B cell (primary cell): ENCODE data around the gene TRDN. TPM values are rescaled to one million over a fixed set of nuclear protein-coding genes. Genes with fewer than 3 reads are reported as not detected.

Experiments
- ATAC-seq: fragments of 200-7000 bp; cut with Tn5 transposase; one replicate; pipeline ENCODE4 v1.10.0; 2021; ENCODE audit warnings: low read depth, mild to moderate bottlenecking, moderate number of reproducible peaks, moderate library complexity
- CTCF ChIA-PET: fragments of 350-600 bp; sonication (Branson Sonifier 250); formaldehyde crosslinking; loops from one replicate; lab custom pipeline; 2021; ENCODE audit warnings: antibody characterized with exemption, inconsistent platforms; lab: Charles Lee
- POLR2A ChIA-PET: fragments of 350-600 bp; sonication (Branson Sonifier 250); formaldehyde crosslinking; loops from one replicate; lab custom pipeline; 2021; ENCODE audit warnings: antibody characterized with exemption; lab: Charles Lee
- DNase-seq: peaks from one replicate; pipeline ENCODE4 v3.0.0; 2013
- H2AFZ ChIP-seq: 2 replicates; pipeline ENCODE4 v1.6.1; 2012; ENCODE audit warnings: mild to moderate bottlenecking, low read depth, low read length; ENCODE audit not compliant: insufficient read depth, poor library complexity, severe bottlenecking
- H3K27ac ChIP-seq, 2 donors: 1 replicate in 1 of 2; 2 replicates in 1 of 2; pipeline ENCODE4 v1.5.1; 2012 to 2013; ENCODE audit warnings: low read length in 2 of 2, mild to moderate bottlenecking in 2 of 2, moderate library complexity in 1 of 2
- H3K27me3 ChIP-seq, 4 experiments: fragments of 200-600 bp in 1 of 4; sonication (generic) in 1 of 4; replicated peaks in 1 of 4; 1 replicate in 2 of 4; 2 replicates in 2 of 4; pipeline versions ENCODE4 v1.6.1 to v1.7.0; 2013 to 2016; ENCODE audit warnings: low read length in 3 of 4, mild to moderate bottlenecking in 2 of 4, mixed read lengths in 1 of 4, moderate library complexity in 1 of 4; ENCODE audit not compliant: insufficient read depth in 4 of 4, control insufficient read depth in 3 of 4; ENCODE audit errors: control extremely low read depth in 1 of 4
- H3K36me3 ChIP-seq, 2 experiments: replicated peaks in 1 of 2; 1 replicate in 1 of 2; 2 replicates in 1 of 2; pipeline versions ENCODE4 v1.6.1 to v1.7.1; 2013; ENCODE audit warnings: low read length in 1 of 2; ENCODE audit not compliant: insufficient read depth in 2 of 2, control insufficient read depth in 1 of 2; ENCODE audit errors: control extremely low read depth in 1 of 2, extremely low read depth in 1 of 2
- H3K4me1 ChIP-seq, 2 donors: fragments of 200-600 bp in 1 of 2; sonication (generic) in 1 of 2; 1 replicate in 1 of 2; 2 replicates in 1 of 2; pipeline versions ENCODE4 v1.5.1 to v1.6.1; 2013 to 2017; ENCODE audit warnings: low read length in 2 of 2; ENCODE audit not compliant: control insufficient read depth in 2 of 2, insufficient read depth in 2 of 2
- H3K4me2 ChIP-seq: replicated peaks from 2 replicates; pipeline ENCODE3; 2012; ENCODE audit warnings: mild to moderate bottlenecking, low read depth, low read length; ENCODE audit not compliant: poor library complexity, severe bottlenecking
- H3K4me3 ChIP-seq, 5 experiments: fragments of 200-600 bp in 1 of 5; sonication (generic) in 1 of 5; 1 replicate in 3 of 5; 2 replicates in 2 of 5; pipeline versions ENCODE4 v1.5.1 to v1.7.0; 2011 to 2016; ENCODE audit warnings: low read length in 4 of 5, mild to moderate bottlenecking in 4 of 5, low read depth in 2 of 5, control low read depth in 1 of 5, moderate library complexity in 1 of 5; ENCODE audit not compliant: insufficient read depth in 1 of 5; ENCODE audit errors: control extremely low read depth in 1 of 5, extremely low read depth in 1 of 5
- H3K79me2 ChIP-seq: fragments of 200-600 bp; sonication (generic); one replicate; pipeline ENCODE4 v1.6.0; 2016; ENCODE audit warnings: low read length; ENCODE audit not compliant: control insufficient read depth, insufficient read depth
- H3K9ac ChIP-seq: fragments of 200-600 bp; sonication (generic); 2 replicates; pipeline ENCODE4 v1.6.1; 2017; ENCODE audit warnings: mild to moderate bottlenecking, low read length, moderate library complexity
- H3K9me3 ChIP-seq, 3 donors: one replicate each; pipeline versions ENCODE4 v1.6.1 to v1.7.1; 2013; ENCODE audit warnings: low read length in 2 of 3; ENCODE audit not compliant: control insufficient read depth in 2 of 3, insufficient read depth in 1 of 3; ENCODE audit errors: control extremely low read depth in 1 of 3
- H4K20me1 ChIP-seq: 2 replicates; pipeline ENCODE4 v1.6.0; 2012; ENCODE audit warnings: mild to moderate bottlenecking, low read length; ENCODE audit not compliant: insufficient read depth, control insufficient read depth, poor library complexity, severe bottlenecking
- H3K27ac Mint-ChIP-seq: one replicate; pipeline ENCODE4 v1.8.0; 2021; ENCODE audit warnings: mixed read lengths
- H3K27me3 Mint-ChIP-seq: one replicate; pipeline ENCODE4 v1.8.0; 2021; ENCODE audit warnings: mixed read lengths
- H3K4me1 Mint-ChIP-seq: one replicate; pipeline ENCODE4 v1.8.0; 2021; ENCODE audit warnings: mixed read lengths
- H3K4me3 Mint-ChIP-seq: one replicate; pipeline ENCODE4 v1.8.0; 2021; ENCODE audit warnings: mixed read lengths
- H3K9me3 Mint-ChIP-seq: one replicate; pipeline ENCODE4 v1.8.0; 2022; ENCODE audit warnings: mixed read lengths; ENCODE audit not compliant: insufficient read depth
- CTCF ChIP-seq: fragments of 200-600 bp; IDR thresholded peaks from one replicate; pipeline ENCODE4 v1.8.0; 2022; ENCODE audit warnings: antibody characterized with exemption, mild to moderate bottlenecking
- EZH2 ChIP-seq: IDR thresholded peaks from 2 replicates; pipeline ENCODE4 v1.6.1; 2012; ENCODE audit warnings: borderline replicate concordance, low read depth, mild to moderate bottlenecking, moderate library complexity, low read length; ENCODE audit not compliant: insufficient read depth, poor library complexity, severe bottlenecking
- WGBS: methylation state at CpG from one replicate; pipeline ENCODE4 v1.1.5; 2013; ENCODE audit warnings: missing lambda C conversion rate; ENCODE audit not compliant: insufficient coverage; 5-methylcytosine and 5-hydroxymethylcytosine counted together
- intact Hi-C: fragments of 100-400 bp; cut with micrococcal nuclease; formaldehyde crosslinking; loops from one replicate; pipeline ENCODE4 v1.10.0; 2022
- polyA plus RNA-seq: library from polyadenylated mRNA; depleted of rRNA; stranded (reverse); fragments of >200 nt; gene quantifications from 2 replicates; pipeline ENCODE4 v1.2.3, GENCODE V29; 2012
- total RNA-seq, 2 donors: library from RNA; stranded (reverse); fragments of 120-200 nt in 1 of 2; gene quantifications; 1 replicate in 1 of 2; 2 replicates in 1 of 2; pipeline versions ENCODE4 v1.2.3 to v1.2.4, GENCODE V29; 2013 to 2022

TRDN gene
- total and polyA plus RNA-seq, 2 donors (not counting 1 experiment from before 2014, with no cell fraction given): not detected

GRCh38 chr6:123415844-123416468 lies 220.8 kb downstream of the TRDN start:
- Histone ChIP-seq H3K9ac (no peak overlapping the region), H3K36me3 (no peaks in the 10 kb centered on the region), H3K4me3 (no peak overlapping the region), H3K4me1 (no peaks in the 10 kb centered on the region), H4K20me1 (no peaks in the 10 kb centered on the region), H3K9me3 (no peaks in the 10 kb centered on the region), H2AFZ (no peak overlapping the region), H3K79me2 (no peaks in the 10 kb centered on the region), H3K27me3 (no peaks in the 10 kb centered on the region), H3K27ac (no peak overlapping the region), H3K4me2 (no peak overlapping the region)
- no peaks in the 10 kb centered on the region for H3K9me3 Mint-ChIP-seq
- ATAC-seq (no peak), DNase-seq (peak; percentile 30)
- WGBS: no CpG with 5 or more reads among the region's 6 CpGs
- no peaks in the 10 kb centered on the region for H3K27me3 Mint-ChIP-seq
- no peaks in the 10 kb centered on the region for H3K4me1 Mint-ChIP-seq
- TF ChIP-seq CTCF: peak; percentile 75
- TF ChIP-seq EZH2: no peak
- H3K27ac Mint-ChIP-seq: no peak overlapping the region
- ChIA-PET POLR2A (no interaction called here), CTCF (interaction anchor here (0.7 to 1.1 kb wide), 2 partner anchors 13 to 118 kb away, joined by 3 read pairs; no protein-coding TSS in a partner anchor)
- no peak overlapping the region for H3K4me3 Mint-ChIP-seq
- intact Hi-C loops: no loop called here

GRCh38 chr6:123404975-123405374 lies 231.8 kb downstream of the TRDN start:
- no peaks in the 10 kb centered on the region for H3K4me1 Mint-ChIP-seq
- no CpG with 5 or more reads among the region's 1 CpG for whole genome bisulfite sequencing
- H3K9me3 Mint-ChIP-seq: no peaks in the 10 kb centered on the region
- Histone ChIP-seq H3K79me2 (no peaks in the 10 kb centered on the region), H3K4me2 (no peak overlapping the region), H3K9ac (no peak overlapping the region), H2AFZ (no peak overlapping the region), H3K27me3 (no peaks in the 10 kb centered on the region), H4K20me1 (no peaks in the 10 kb centered on the region), H3K27ac (no peak overlapping the region), H3K4me3 (no peak overlapping the region), H3K36me3 (no peaks in the 10 kb centered on the region), H3K4me1 (no peaks in the 10 kb centered on the region), H3K9me3 (no peaks in the 10 kb centered on the region)
- H3K27ac Mint-ChIP-seq: no peak overlapping the region
- H3K27me3 Mint-ChIP-seq: no peaks in the 10 kb centered on the region
- no peak for TF ChIP-seq CTCF
- no peak for TF ChIP-seq EZH2
- DNase-seq: no peak
- H3K4me3 Mint-ChIP-seq: no peak overlapping the region
- ChIA-PET CTCF (interaction anchor here (0.9 kb wide), 1 partner anchor 10 kb away, joined by 4 read pairs; no protein-coding TSS in a partner anchor), POLR2A (no interaction called here)
- no peak for ATAC-seq
- intact Hi-C loops: no loop called here
